ENCODE measurements around the gene TNPO2.

The TNPO2 gene

DNA sequence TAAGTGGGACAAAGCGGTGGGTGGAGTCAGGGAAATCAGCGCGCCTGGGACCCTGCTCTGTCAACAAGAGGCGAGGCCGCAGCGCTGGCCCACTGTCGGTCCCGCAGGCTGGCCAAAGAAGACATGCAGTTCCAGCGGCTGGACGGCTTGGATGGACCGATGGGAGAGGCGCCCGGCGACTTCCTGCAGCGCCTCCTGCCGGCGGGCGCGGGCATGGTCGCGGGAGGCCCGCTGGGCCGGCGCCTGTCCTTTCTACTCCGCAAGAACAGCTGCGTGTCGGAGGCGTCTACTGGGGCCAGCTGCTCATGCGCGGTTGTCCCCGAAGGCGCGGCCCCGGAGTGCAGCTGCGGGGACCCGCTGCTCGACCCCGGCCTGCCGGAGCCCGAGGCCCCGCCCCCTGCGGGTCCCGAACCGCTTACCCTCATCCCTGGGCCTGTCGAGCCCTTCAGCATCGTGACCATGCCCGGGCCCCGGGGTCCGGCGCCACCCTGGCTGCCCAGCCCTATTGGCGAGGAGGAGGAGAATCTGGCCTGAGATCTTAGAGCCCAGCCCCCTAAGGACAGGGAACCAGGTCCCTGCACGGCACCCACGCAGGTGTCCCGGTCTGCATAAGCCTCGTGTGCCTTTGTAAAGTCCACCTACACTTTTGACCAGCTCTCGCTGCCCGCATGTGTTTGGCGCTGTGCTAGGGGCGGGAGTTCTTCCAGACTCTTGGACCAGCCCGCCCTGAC, 34.0 kb upstream of the TNPO2 start:
- H3K36me3 ChIP-seq (ENCODE audit: insufficient read depth, low read length) = no peaks in the 10 kb centered on the region
- H3K27me3 ChIP-seq (ENCODE audit: insufficient read depth, low read length, poor library complexity) = no peaks in the 10 kb centered on the region

DNA sequence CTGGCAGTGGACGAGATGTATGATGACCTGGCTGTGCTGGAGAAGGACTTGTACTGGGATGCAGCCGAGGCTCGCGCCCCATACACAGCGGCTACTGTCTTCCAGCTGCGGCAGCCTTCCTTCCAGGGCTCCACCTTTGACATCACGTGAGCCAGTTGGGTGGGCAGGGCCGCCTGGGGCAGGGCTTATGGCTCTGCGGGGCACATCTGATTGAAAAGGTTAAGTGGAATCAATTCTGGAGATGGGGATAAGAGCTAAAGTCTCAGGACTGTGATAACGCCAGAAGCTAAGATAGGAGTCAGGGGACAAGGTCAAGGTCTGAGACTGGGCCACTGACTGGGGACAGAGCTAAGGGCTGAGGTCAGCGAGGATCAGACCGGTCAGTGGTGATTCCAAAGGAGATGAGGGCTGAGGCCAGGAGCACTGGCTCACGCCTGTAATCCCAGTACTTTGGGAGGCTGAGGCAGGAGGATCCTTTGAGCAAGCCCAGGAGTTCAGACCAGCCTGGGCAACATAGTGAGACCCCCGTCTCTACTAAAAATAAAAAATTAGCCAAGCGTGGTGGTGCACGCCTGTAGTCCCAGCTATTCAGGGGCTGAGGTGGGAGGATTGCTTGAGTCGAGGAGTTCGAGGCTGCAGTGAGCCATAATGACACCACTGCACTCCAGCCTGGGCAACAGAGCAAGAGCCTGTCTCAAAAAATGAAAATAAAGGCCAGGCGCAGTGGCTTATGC, 32.6 kb upstream of the TNPO2 start:
- no peak overlapping the region for H2AFZ ChIP-seq (ENCODE audit: low read depth, low read length)
- ATAC-seq (ENCODE audit: insufficient read depth, low read depth) = no peak
- DNase-seq = no peak

More for the DNA sequence above, 34.0 kb upstream of the TNPO2 start:
- Histone ChIP-seq H2AFZ (ENCODE audit: low read depth, low read length) (peak overlapping the region; percentile 54), H3K4me2 (ENCODE audit: insufficient read depth, low read length) (peak overlapping the region; percentile 58), H3K9ac (ENCODE audit: low read depth, low read length) (peak overlapping the region; percentile 14; the same call in 1 of the 2 replicates), H4K20me1 (ENCODE audit: insufficient read depth, low read length) (no peaks in the 10 kb centered on the region), H3K79me2 (ENCODE audit: insufficient read depth, low read length) (no peaks in the 10 kb centered on the region), H3K27ac (ENCODE audit: low read length) (no peak overlapping the region), H3K9me3 (ENCODE audit: insufficient read depth, low read length, severe bottlenecking) (no peaks in the 10 kb centered on the region), H3K4me1 (ENCODE audit: insufficient read depth, low read length) (peaks cover 11% of the 10 kb centered on the region), H3K4me3 (ENCODE audit: low read depth in 1 of 2, low read length in 2 of 2) (peak overlapping the region in 1 of 2 experiments; percentile 39; a peak in 2 of 4 replicates)
- peak; percentile 80 for DNase-seq
- ATAC-seq (ENCODE audit: insufficient read depth, low read depth) = peak; percentile 89
- TF ChIP-seq, protein P1, sequence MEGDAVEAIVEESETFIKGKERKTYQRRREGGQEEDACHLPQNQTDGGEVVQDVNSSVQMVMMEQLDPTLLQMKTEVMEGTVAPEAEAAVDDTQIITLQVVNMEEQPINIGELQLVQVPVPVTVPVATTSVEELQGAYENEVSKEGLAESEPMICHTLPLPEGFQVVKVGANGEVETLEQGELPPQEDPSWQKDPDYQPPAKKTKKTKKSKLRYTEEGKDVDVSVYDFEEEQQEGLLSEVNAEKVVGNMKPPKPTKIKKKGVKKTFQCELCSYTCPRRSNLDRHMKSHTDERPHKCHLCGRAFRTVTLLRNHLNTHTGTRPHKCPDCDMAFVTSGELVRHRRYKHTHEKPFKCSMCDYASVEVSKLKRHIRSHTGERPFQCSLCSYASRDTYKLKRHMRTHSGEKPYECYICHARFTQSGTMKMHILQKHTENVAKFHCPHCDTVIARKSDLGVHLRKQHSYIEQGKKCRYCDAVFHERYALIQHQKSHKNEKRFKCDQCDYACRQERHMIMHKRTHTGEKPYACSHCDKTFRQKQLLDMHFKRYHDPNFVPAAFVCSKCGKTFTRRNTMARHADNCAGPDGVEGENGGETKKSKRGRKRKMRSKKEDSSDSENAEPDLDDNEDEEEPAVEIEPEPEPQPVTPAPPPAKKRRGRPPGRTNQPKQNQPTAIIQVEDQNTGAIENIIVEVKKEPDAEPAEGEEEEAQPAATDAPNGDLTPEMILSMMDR (IDR thresholded peaks at IDR 0.05; ENCODE audit: borderline replicate concordance, extremely low read depth, low read length, poor library complexity, severe bottlenecking) = peak; percentile 82
- no peak for TF ChIP-seq EZH2 (IDR thresholded peaks at IDR 0.05; ENCODE audit: borderline replicate concordance, low read depth, low read length, severe bottlenecking)

DNA sequence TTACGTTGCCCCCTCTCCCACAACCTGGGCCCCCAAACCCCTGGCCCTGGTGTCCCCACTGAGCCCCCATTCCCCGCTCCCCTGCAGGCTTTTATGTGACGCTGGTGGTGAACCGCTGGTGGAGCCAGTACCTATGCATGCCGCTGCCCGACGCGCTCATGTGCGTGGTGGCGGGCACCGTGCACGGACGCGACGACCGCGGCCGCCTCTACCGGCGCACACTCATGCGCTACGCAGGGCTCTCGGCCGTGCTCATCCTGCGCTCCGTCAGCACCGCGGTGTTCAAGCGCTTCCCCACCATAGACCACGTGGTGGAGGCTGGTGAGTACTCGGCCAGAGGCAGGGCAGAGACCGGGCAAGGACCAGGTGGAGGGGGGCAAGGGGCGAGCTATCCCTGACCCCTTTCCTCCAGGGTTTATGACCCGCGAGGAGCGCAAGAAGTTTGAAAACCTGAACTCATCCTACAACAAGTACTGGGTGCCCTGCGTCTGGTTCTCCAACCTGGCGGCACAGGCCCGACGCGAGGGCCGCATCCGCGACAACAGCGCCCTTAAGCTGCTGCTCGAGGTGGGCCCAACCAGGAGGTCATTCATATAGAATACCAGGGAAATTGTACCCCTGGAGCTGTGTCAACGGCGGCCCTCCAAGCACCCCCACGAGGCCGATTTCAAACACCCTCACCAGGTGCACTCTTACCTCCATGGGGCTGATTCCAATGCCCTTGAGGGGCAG, 30.9 kb upstream of the TNPO2 start:
- ATAC-seq (ENCODE audit: insufficient read depth, low read depth) (no peak), DNase-seq (no peak)
- H4K20me1 ChIP-seq (ENCODE audit: insufficient read depth, low read length) = no peaks in the 10 kb centered on the region
- H3K79me2 ChIP-seq (ENCODE audit: insufficient read depth, low read length) = no peaks in the 10 kb centered on the region
- H3K27ac ChIP-seq (ENCODE audit: low read length) = no peak overlapping the region
- H2AFZ ChIP-seq (ENCODE audit: low read depth, low read length) = no peak overlapping the region; the same call in 1 of the 2 replicates
- H3K36me3 ChIP-seq (ENCODE audit: insufficient read depth, low read length) = no peaks in the 10 kb centered on the region
- H3K27me3 ChIP-seq (ENCODE audit: insufficient read depth, low read length, poor library complexity) = no peaks in the 10 kb centered on the region
- H3K4me3 ChIP-seq (ENCODE audit: low read depth in 1 of 2, low read length in 2 of 2) = no peak overlapping the region
- no peak overlapping the region for H3K9ac ChIP-seq (ENCODE audit: low read depth, low read length)
- H3K4me2 ChIP-seq (ENCODE audit: insufficient read depth, low read length) = no peak overlapping the region
- H3K9me3 ChIP-seq (ENCODE audit: insufficient read depth, low read length, severe bottlenecking) = no peaks in the 10 kb centered on the region
- peaks cover 9% of the 10 kb centered on the region for H3K4me1 ChIP-seq (ENCODE audit: insufficient read depth, low read length)
- TF ChIP-seq, protein P1 (IDR thresholded peaks at IDR 0.05; ENCODE audit: borderline replicate concordance, extremely low read depth, low read length, poor library complexity, severe bottlenecking) = no peak
- TF ChIP-seq EZH2 (IDR thresholded peaks at IDR 0.05; ENCODE audit: borderline replicate concordance, low read depth, low read length, severe bottlenecking) = no peak

More for the DNA sequence above, 32.6 kb upstream of the TNPO2 start:
- Histone ChIP-seq H3K4me3 (ENCODE audit: low read depth in 1 of 2, low read length in 2 of 2) (no peak overlapping the region), H3K9me3 (ENCODE audit: insufficient read depth, low read length, severe bottlenecking) (no peaks in the 10 kb centered on the region), H3K79me2 (ENCODE audit: insufficient read depth, low read length) (no peaks in the 10 kb centered on the region), H3K27ac (ENCODE audit: low read length) (no peak overlapping the region), H3K9ac (ENCODE audit: low read depth, low read length) (no peak overlapping the region), H4K20me1 (ENCODE audit: insufficient read depth, low read length) (no peaks in the 10 kb centered on the region), H3K27me3 (ENCODE audit: insufficient read depth, low read length, poor library complexity) (no peaks in the 10 kb centered on the region), H3K4me1 (ENCODE audit: insufficient read depth, low read length) (peaks cover 11% of the 10 kb centered on the region), H3K4me2 (ENCODE audit: insufficient read depth, low read length) (no peak overlapping the region), H3K36me3 (ENCODE audit: insufficient read depth, low read length) (no peaks in the 10 kb centered on the region)
- TF ChIP-seq, protein P1 (IDR thresholded peaks at IDR 0.05; ENCODE audit: borderline replicate concordance, extremely low read depth, low read length, poor library complexity, severe bottlenecking) = no peak
- no peak for TF ChIP-seq EZH2 (IDR thresholded peaks at IDR 0.05; ENCODE audit: borderline replicate concordance, low read depth, low read length, severe bottlenecking)

Data from DND-41 (cell line).